HG02840 (cell line): ENCODE data around the gene PRKAR1B.
"Not testable (repeated sequence)": the region's sequence is repeated elsewhere in the genome, so short reads cannot be mapped to it uniquely, and the experiment has no call there.

Experiments used
- ATAC-seq: cut with Tn5 transposase; IDR thresholded peaks from one replicate; pipeline ENCODE4 v1.9.1; 2021; ENCODE audit warnings: mild to moderate bottlenecking, moderate library complexity, moderate number of reproducible peaks; ENCODE audit not compliant: unreplicated experiment, low FRiP score

PRKAR1B gene

GRCh38 chr7:672891-673290 is 54.2 kb downstream of the PRKAR1B start:
- ATAC-seq, result no peak

DNA sequence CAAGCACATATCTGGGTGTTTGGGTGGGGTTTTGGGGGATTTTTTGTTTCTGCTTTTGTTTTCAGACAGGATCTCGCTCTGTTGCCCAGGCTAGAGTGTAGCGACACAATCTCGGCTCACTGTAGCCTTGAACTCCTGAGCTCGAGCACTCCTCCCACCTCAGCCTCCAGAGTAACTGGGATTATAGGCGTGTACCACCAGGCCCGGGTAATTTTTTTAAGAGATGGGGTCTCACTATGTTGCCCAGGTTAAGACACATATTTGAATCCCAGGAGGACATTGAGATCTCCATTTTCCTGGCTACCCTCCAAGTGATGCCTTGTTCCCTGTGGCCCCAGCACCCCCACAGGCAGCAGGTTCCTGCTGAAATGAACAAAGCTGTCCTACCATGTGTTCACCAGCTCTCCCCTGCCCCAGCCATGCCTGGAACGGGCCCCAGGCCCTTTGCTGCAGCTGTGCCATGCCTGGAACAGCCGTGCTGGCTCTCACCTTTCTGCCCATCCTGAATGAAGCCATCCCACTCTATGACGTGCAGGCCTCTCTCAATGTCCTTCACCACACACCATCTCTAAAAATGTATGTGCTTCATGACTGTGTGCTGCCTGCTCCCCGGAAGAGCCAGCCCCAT is 55.6 kb downstream of the PRKAR1B start:
- no peak for ATAC-seq

GRCh38 chr7:670501-671390 is 56.3 kb downstream of the PRKAR1B start:
- ATAC-seq, result no peak

- no peak for ATAC-seq
These were observed 58.1 kb downstream of the PRKAR1B start for GRCh38 chr7:668958-669357.

DNA sequence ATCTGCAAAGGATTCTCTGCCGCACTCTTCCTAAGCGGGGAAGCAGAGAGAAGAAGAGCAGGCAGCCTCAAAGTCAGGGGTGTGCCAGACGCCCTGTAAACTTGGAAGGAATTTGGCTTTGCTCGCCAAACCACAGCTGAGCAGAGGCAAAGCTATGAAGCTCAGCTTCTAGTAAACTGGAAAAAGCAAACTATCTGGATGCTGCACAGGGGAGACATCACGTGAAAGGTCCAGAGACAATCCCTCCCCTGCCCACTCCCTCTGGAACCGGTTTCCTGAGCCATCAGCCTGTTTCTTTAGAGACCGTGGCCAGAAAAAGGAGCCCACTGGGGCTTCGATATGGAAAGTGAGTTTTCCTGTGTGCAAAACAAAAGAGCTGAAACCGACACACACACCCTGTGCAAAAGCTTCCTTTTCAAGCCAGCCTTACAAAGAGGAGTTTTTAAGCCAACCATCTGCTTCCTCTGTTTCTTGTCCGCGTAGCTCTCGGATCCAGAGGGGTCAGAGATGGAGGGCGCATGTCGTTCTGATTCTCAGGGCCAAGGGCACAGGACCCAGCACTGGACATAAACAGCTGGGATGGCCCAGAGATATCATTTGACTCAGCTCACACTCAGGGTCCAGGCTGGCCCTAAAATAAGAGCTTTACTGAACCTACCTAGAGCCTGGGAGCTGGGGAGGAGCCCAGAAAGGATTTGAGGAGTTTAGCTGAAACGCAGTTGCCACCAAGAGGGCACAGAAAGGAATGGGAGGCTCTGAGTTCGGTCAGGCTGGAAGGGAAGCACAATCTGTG is 58.7 kb downstream of the PRKAR1B start:
- no peak for ATAC-seq

DNA sequence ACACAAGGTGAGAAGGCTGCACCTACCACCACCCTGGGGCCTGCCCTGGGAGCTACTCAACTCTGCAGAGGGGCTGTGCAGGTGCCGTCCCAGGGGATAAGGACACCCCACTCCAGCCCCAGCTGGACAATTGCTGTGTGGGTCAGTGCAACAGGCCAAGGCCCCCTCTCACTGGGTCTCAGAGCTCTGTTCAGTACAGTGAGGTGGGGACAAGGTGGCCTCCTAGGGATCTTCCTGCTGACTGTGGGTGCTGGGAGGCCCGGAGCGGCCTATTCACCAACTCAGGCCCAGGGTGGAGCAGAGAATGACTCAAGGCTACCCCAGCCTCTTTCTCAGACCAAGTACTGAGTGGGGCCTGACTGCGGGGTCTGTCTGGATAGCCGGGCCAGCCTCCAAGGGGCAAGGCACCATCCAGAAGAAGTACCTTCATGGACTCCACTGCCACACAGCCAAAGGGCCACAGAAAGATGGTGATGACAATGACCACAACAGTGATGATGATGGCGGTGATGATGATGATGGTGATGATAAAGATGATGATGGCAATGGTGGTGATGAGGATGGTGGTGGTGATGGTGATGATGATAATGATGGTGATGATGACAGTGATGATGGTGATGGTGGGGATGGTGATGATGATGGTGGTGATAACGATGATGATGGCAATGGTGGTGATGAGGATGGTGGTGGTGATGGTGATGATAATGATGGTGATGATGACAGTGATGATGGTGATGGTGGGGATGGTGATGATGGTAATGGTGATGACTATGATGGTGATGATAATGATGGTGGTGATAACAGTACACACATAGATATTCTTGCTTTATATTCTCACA is 60.4 kb downstream of the PRKAR1B start:
- ATAC-seq, result no peak

DNA sequence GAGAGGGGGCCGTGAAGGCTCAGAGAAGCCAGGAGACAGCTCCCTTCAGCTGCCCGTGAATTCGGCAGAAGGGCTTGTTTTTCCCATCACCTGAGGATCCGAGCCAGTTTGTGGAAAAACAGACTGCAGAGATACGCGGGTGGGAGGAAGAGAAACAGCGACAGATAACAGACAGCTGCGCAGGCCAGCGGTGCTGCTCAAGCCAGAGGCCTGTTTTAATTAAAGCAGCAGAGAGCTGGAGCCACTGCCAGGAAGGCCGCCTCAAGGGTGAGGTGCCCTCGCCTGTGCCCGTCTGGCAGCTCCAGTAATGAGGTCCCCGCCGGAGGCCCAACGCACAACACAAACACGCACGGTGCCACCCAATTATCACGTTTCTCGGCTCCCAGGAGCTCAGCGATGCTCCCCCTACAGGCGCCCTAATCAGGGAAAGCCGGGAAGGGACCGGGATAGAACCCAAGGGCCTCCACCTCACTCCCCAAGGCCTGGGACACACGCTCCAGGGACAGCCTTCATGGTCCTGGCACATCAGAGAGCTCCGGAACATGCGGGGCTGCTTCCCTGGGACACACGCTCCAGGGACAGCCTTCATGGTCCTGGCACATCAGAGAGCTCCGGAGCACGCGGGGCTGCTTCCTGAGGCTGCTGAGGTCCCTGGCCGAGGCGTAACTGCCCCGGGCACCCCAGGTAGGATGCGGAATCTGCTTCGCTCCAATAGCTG is 61.2 kb downstream of the PRKAR1B start:
- no peak for ATAC-seq

GRCh38 chr7:664997-665735 is 61.9 kb downstream of the PRKAR1B start:
- no peak for ATAC-seq

DNA sequence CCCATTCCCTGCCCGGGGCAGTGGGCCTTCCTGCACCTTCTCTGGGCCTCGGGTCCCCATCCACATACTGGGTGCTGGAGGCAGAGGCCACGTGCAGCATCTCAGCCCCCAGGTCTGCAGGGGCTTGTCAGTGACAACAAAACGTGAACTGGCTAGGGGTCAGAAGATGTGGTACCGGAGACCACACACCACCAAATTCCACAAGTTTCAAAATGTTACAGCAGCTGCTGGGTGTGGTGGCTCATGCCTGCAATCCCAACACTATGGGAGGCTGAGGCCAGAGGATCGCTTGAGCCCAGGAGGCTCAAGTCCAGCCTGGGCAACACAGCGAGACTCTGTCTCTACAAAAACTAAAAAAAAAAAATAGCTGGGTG is 62.7 kb downstream of the PRKAR1B start:
- no peak for ATAC-seq

DNA sequence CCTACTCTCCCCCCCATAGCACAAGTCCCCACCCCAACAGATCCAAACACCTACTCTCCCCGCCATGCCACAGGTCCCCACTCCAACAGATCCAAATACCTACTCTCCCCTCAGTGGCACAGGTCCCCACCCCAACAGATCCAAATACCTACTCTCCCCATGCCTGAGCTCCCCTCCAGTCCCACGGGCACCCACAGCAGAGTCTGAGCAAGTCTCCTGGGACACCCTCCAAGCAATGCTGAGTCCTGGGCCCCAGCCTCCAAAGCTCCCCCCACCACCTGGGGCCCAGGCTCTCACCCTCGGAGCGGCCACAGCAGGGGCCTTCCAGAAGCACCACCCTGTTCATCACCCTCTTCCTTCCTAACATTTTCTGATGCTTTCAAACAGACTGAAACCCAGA is 64.5 kb downstream of the PRKAR1B start:
- no peak for ATAC-seq

- no peak for ATAC-seq
These were observed 67.1 kb downstream of the PRKAR1B start for GRCh38 chr7:659996-660395.

DNA sequence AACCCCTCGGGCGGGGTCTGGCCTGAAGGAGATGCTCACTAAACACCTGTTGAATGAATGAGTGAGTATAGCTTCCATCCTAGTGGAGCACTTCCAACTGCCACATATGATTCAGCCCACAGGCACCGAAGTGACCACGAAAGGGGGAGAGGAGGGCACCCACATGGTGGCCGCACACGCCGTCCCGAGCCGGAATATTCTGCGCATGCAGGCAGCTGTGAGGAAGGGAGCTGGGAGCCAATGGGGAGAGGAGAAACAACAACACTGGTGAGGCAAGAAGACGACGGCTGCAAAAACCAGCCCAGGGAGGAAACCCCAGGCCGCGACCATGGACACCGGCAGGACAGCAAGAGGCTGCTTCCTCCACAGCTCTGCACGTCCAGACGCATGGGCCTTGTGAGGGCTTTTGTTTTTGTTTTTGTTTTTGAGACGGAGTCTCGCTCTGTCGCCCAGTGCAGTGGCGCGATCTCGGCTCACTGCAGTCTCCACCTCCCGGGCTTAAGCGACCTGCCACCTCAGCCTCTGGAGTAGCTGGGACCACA is 67.7 kb downstream of the PRKAR1B start:
- ATAC-seq, result no peak

DNA sequence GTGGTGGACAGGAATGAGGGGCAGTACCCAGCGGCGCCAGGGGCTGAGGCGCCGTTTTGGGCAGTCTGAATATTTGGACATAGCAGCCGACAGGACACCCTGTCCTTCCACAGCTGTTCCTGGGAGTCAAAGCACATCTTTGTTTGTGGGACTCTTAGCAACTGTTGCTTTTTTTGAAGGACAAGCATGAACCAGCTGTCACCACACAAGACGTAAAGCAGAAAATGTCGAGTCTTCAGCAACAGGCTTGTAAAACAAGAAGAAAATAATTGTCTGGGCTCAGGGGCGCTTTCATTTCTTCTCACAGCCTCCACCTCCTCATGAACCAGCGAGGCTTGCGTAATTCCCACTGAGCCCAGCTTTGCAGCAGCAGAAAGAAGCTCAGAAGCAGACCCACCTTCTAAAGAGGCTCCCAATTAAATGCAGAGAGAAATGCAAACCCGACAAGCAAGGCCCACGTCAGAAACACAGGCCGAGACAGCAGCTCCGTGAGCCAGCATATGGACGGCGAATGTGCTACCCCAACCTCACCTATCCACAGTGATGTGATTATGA is 69.4 kb downstream of the PRKAR1B start:
- no peak for ATAC-seq

- not testable (repeated sequence) for ATAC-seq
These were observed 70.1 kb downstream of the PRKAR1B start for GRCh38 chr7:657010-657409.

- no peak for ATAC-seq
These were observed 71.3 kb downstream of the PRKAR1B start for GRCh38 chr7:655758-656157.

DNA sequence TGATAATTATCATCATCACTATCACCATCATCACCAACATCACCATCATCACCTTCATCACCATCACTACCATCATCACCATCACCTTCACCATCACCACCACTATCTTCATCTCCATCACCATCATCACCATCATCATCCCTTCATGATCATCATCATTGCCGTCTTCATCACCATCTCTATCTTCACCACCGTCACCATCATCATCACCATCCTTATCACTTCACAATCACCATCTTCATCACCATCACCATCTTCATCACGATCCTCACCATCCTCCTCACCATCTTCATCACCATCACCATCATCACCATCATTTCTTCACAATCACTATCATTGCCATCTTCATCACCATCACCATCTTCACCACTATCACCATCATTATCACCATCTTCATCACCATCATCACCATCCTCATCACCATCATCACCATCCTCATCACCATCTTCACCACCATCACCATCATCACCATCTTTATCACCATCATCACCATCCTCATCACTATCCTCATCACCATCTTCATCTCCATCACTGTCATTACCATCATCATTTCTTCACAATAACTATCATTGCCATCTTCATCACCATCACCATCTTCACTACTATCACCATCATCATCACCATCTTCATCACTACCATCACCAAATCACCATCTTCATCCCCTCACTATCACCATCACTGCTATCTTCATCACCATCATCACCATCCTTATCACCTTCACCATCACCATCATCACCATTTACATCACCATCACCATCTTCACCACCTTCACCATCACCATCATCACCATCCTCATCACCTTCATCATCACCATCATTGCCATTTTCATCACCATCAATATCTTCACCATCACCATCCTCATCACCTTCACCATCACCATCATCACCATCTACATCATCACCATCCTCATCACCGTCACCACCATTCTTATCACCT is 73.0 kb downstream of the PRKAR1B start:
- ATAC-seq, result no peak

GRCh38 chr7:652881-653280 is 74.2 kb downstream of the PRKAR1B start:
- ATAC-seq, result no peak
